A673 (cell line): Measurements from ENCODE around the gene UNC13B. TPM values are rescaled to one million over a fixed set of nuclear protein-coding genes. Genes with fewer than 3 reads are reported as not detected.

Experiments
- BruUV-seq: library from RNA; stranded (reverse); fragments of 400-500 nt; replicated peaks from 2 replicates; lab custom pipeline; 2021; lab: Mats Ljungman, UMichigan
- CTCF ChIA-PET: fragments of 300-600 bp; sonication (Branson Sonifier 250); formaldehyde crosslinking; loops from one replicate; lab custom pipeline; 2022; ENCODE audit warnings: antibody characterized with exemption; lab: Charles Lee
- POLR2A ChIA-PET: fragments of 300-600 bp; sonication (Branson Sonifier 250); formaldehyde crosslinking; loops from one replicate; lab custom pipeline; 2022; ENCODE audit warnings: antibody characterized with exemption; ENCODE audit not compliant: low non-redundant PET; lab: Charles Lee
- DNase-seq: peaks from one replicate; pipeline ENCODE4 v3.0.0-alpha.2; 2015; ENCODE audit warnings: low spot score
- H3K27ac ChIP-seq: fragments of 200-600 bp; sonication (generic); 2 replicates; pipeline ENCODE4 v1.5.1; 2016; ENCODE audit warnings: mixed run types, low read depth, mild to moderate bottlenecking, mixed read lengths, antibody characterized with exemption, low read length; ENCODE audit not compliant: poor library complexity, severe bottlenecking
- H3K27me3 ChIP-seq: fragments of 200-600 bp; sonication (generic); replicated peaks from 2 replicates; pipeline ENCODE4 v1.6.1; 2017; ENCODE audit warnings: mixed run types, low read depth, mild to moderate bottlenecking, mixed read lengths, antibody characterized with exemption, low read length; ENCODE audit not compliant: insufficient read depth, poor library complexity
- H3K36me3 ChIP-seq: fragments of 200-600 bp; sonication (generic); 2 replicates; pipeline ENCODE4 v1.6.1; 2016; ENCODE audit warnings: mixed run types, mild to moderate bottlenecking, mixed read lengths, antibody characterized with exemption, low read length; ENCODE audit not compliant: insufficient read depth, poor library complexity, severe bottlenecking
- H3K4me1 ChIP-seq: fragments of 200-600 bp; sonication (generic); 2 replicates; pipeline ENCODE4 v1.6.1; 2017; ENCODE audit warnings: mixed run types, mild to moderate bottlenecking, mixed read lengths, antibody characterized with exemption, low read length; ENCODE audit not compliant: insufficient read depth, poor library complexity, severe bottlenecking
- H3K4me3 ChIP-seq: fragments of 200-600 bp; sonication (generic); 2 replicates; pipeline ENCODE4 v1.5.1; 2016; ENCODE audit warnings: low read depth, mixed run types, mild to moderate bottlenecking, mixed read lengths, low read length; ENCODE audit not compliant: poor library complexity, severe bottlenecking
- H3K9me3 ChIP-seq: fragments of 200-600 bp; sonication (generic); 2 replicates; pipeline ENCODE4 v1.6.1; 2016; ENCODE audit warnings: mixed run types, low read depth, mild to moderate bottlenecking, mixed read lengths, antibody characterized with exemption, low read length; ENCODE audit not compliant: poor library complexity, severe bottlenecking
- CTCF ChIP-seq: fragments of 300-800, 200-600 bp; sonication (generic); conservative IDR thresholded peaks from 2 replicates; pipeline ENCODE4 v1.5.1; 2017; ENCODE audit warnings: low read depth, mild to moderate bottlenecking, antibody characterized with exemption, low read length, moderate library complexity, mixed read lengths
- EZH2 ChIP-seq: fragments of 200-600 bp; sonication (generic); IDR thresholded peaks from 2 replicates; pipeline ENCODE4 v1.6.1; 2017; ENCODE audit warnings: borderline replicate concordance, low read depth, mild to moderate bottlenecking, mixed read lengths, antibody characterized with exemption, low read length; ENCODE audit not compliant: poor library complexity, severe bottlenecking
- intact Hi-C: fragments of 100-400 bp; cut with micrococcal nuclease; formaldehyde crosslinking; loops from one replicate; pipeline ENCODE4 v1.10.0; 2022; ENCODE audit not compliant: unreplicated experiment
- total RNA-seq: library from RNA; stranded (reverse); gene quantifications from 2 replicates; pipeline ENCODE4 v1.2.3, GENCODE V29; 2021

UNC13B gene
- total RNA-seq, 1 experiment from 2014 or later = 19.8 TPM

- POLR2A ChIA-PET = no interaction called here
- H3K4me3 ChIP-seq = no peak overlapping the region
- CTCF ChIA-PET = no interaction called here
- no peak for DNase-seq
- no peak for TF ChIP-seq CTCF
- no peak for TF ChIP-seq EZH2
- no peaks in the 10 kb centered on the region for H3K36me3 ChIP-seq
- no TSS peak for BruUV-seq
- H3K9me3 ChIP-seq = no peaks in the 10 kb centered on the region
- intact Hi-C loops = no loop called here
- H3K27ac ChIP-seq = no peak overlapping the region
- no peaks in the 10 kb centered on the region for H3K4me1 ChIP-seq
- H3K27me3 ChIP-seq = no peaks in the 10 kb centered on the region
Measured at GRCh38 chr9:35220659-35221338, 59.0 kb downstream of the UNC13B start.

- BruUV-seq = no TSS peak
- Histone ChIP-seq H3K27me3 (no peaks in the 10 kb centered on the region), H3K9me3 (no peaks in the 10 kb centered on the region), H3K27ac (no peak overlapping the region), H3K4me1 (no peaks in the 10 kb centered on the region), H3K36me3 (no peaks in the 10 kb centered on the region), H3K4me3 (no peak overlapping the region)
- ChIA-PET POLR2A (no interaction called here), CTCF (no interaction called here)
- no peak for DNase-seq
- intact Hi-C loops = no loop called here
- TF ChIP-seq EZH2 = no peak
- no peak for TF ChIP-seq CTCF
Measured at GRCh38 chr9:35225677-35226076, 63.9 kb downstream of the UNC13B start.

- Histone ChIP-seq H3K9me3 (no peaks in the 10 kb centered on the region), H3K4me3 (no peak overlapping the region), H3K4me1 (no peaks in the 10 kb centered on the region), H3K27ac (no peak overlapping the region), H3K27me3 (no peaks in the 10 kb centered on the region), H3K36me3 (no peaks in the 10 kb centered on the region)
- DNase-seq = no peak
- POLR2A ChIA-PET = no interaction called here
- CTCF ChIA-PET = no interaction called here
- TF ChIP-seq EZH2 (no peak), CTCF (no peak)
- BruUV-seq = no TSS peak
- intact Hi-C loops = no loop called here
Measured at GRCh38 chr9:35226651-35227050, 64.8 kb downstream of the UNC13B start.
